Measurements from ENCODE around the gene MACROD2.

MACROD2 gene

GRCh38 chr20:15511551-15511950 is 1516.2 kb downstream of the MACROD2 start:
- no peak for ATAC-seq
- TF ChIP-seq ZFP3 (CRISPR knock-in tag; IDR thresholded peaks at IDR 0.05): no peak
- no peak for TF ChIP-seq ISL1 (CRISPR knock-in tag; IDR thresholded peaks at IDR 0.05)
- no peak for TF ChIP-seq GLIS3 (CRISPR knock-in tag; IDR thresholded peaks at IDR 0.05)
- TF ChIP-seq ZC3H10 (CRISPR knock-in tag; IDR thresholded peaks at IDR 0.05): no peak
- no peak for TF ChIP-seq ZFP30 (CRISPR knock-in tag; IDR thresholded peaks at IDR 0.05)
- no peak for TF ChIP-seq TOX (CRISPR knock-in tag; IDR thresholded peaks at IDR 0.05; ENCODE audit: borderline replicate concordance)
- no peak for TF ChIP-seq ZNF565 (CRISPR knock-in tag; conservative IDR thresholded peaks at IDR 0.05; ENCODE audit: low read depth)
- TF ChIP-seq CSRNP3 (CRISPR knock-in tag; IDR thresholded peaks at IDR 0.05): no peak
- no peak for TF ChIP-seq TCF4 (CRISPR knock-in tag; IDR thresholded peaks at IDR 0.05; ENCODE audit: borderline replicate concordance)
- TF ChIP-seq PATZ1 (CRISPR knock-in tag; IDR thresholded peaks at IDR 0.05; ENCODE audit: borderline replicate concordance): no peak
- TF ChIP-seq ESRRG (CRISPR knock-in tag; IDR thresholded peaks at IDR 0.05): no peak
- TF ChIP-seq SNAI2 (CRISPR knock-in tag; IDR thresholded peaks at IDR 0.05): no peak
- no peak for TF ChIP-seq OSR1 (CRISPR knock-in tag; IDR thresholded peaks at IDR 0.05)

GRCh38 chr20:15512916-15513315 is 1517.6 kb downstream of the MACROD2 start:
- ATAC-seq: no peak
- TF ChIP-seq ISL1 (CRISPR knock-in tag; IDR thresholded peaks at IDR 0.05): no peak
- TF ChIP-seq ZNF565 (CRISPR knock-in tag; conservative IDR thresholded peaks at IDR 0.05; ENCODE audit: low read depth): no peak
- no peak for TF ChIP-seq ZC3H10 (CRISPR knock-in tag; IDR thresholded peaks at IDR 0.05)
- no peak for TF ChIP-seq TOX (CRISPR knock-in tag; IDR thresholded peaks at IDR 0.05; ENCODE audit: borderline replicate concordance)
- TF ChIP-seq PATZ1 (CRISPR knock-in tag; IDR thresholded peaks at IDR 0.05; ENCODE audit: borderline replicate concordance): no peak
- no peak for TF ChIP-seq ZFP3 (CRISPR knock-in tag; IDR thresholded peaks at IDR 0.05)
- TF ChIP-seq ZNF70 (CRISPR knock-in tag; IDR thresholded peaks at IDR 0.05): no peak
- TF ChIP-seq OSR1 (CRISPR knock-in tag; IDR thresholded peaks at IDR 0.05): no peak
- TF ChIP-seq ZNF8 (CRISPR knock-in tag; IDR thresholded peaks at IDR 0.05): no peak
- TF ChIP-seq TSHZ2 (CRISPR knock-in tag; IDR thresholded peaks at IDR 0.05): no peak
- TF ChIP-seq TCF4 (CRISPR knock-in tag; IDR thresholded peaks at IDR 0.05; ENCODE audit: borderline replicate concordance): no peak
- TF ChIP-seq PPARA (CRISPR knock-in tag; IDR thresholded peaks at IDR 0.05; ENCODE audit: borderline replicate concordance): no peak
- no peak for TF ChIP-seq BACH2 (CRISPR knock-in tag; IDR thresholded peaks at IDR 0.05; ENCODE audit: borderline replicate concordance)

- ATAC-seq: peak; percentile 32; the same call in 1 of the 3 replicates
- no peak for TF ChIP-seq PATZ1 (CRISPR knock-in tag; IDR thresholded peaks at IDR 0.05; ENCODE audit: borderline replicate concordance)
- no peak for TF ChIP-seq ZNF70 (CRISPR knock-in tag; IDR thresholded peaks at IDR 0.05)
- TF ChIP-seq TOX (CRISPR knock-in tag; IDR thresholded peaks at IDR 0.05; ENCODE audit: borderline replicate concordance): no peak
- TF ChIP-seq ESRRG (CRISPR knock-in tag; IDR thresholded peaks at IDR 0.05): no peak
- no peak for TF ChIP-seq OSR1 (CRISPR knock-in tag; IDR thresholded peaks at IDR 0.05)
- TF ChIP-seq ISL1 (CRISPR knock-in tag; IDR thresholded peaks at IDR 0.05): no peak
- no peak for TF ChIP-seq ZNF8 (CRISPR knock-in tag; IDR thresholded peaks at IDR 0.05)
- TF ChIP-seq ZC3H10 (CRISPR knock-in tag; IDR thresholded peaks at IDR 0.05): no peak
- no peak for TF ChIP-seq ARNTL (CRISPR knock-in tag; IDR thresholded peaks at IDR 0.05; ENCODE audit: borderline replicate concordance, low read depth)
- no peak for TF ChIP-seq RARB (CRISPR knock-in tag; IDR thresholded peaks at IDR 0.05)
- TF ChIP-seq CSDC2 (CRISPR knock-in tag; IDR thresholded peaks at IDR 0.05): no peak
Observed at GRCh38 chr20:15515691-15516090, 1520.4 kb downstream of the MACROD2 start.
